Renal pelvis (tissue), 4 donors: Measurements from ENCODE around the gene EGLN1. TPM values are rescaled to one million over a fixed set of nuclear protein-coding genes. Genes with fewer than 3 reads are reported as not detected.

Source experiments
- DNase-seq: peaks from one replicate; pipeline ENCODE4 v3.0.0-alpha.2; 2013
- polyA plus RNA-seq, 3 donors: library from polyadenylated mRNA; unstranded; fragments of 120-200 nt; gene quantifications; one replicate each; pipeline ENCODE4 v1.2.1, GENCODE V29; 2013; ENCODE audit not compliant: insufficient read length in 3 of 3

Gene EGLN1
- polyA plus RNA-seq, 3 donors = 37.8 to 43.6 (median 38.9) TPM

DNA sequence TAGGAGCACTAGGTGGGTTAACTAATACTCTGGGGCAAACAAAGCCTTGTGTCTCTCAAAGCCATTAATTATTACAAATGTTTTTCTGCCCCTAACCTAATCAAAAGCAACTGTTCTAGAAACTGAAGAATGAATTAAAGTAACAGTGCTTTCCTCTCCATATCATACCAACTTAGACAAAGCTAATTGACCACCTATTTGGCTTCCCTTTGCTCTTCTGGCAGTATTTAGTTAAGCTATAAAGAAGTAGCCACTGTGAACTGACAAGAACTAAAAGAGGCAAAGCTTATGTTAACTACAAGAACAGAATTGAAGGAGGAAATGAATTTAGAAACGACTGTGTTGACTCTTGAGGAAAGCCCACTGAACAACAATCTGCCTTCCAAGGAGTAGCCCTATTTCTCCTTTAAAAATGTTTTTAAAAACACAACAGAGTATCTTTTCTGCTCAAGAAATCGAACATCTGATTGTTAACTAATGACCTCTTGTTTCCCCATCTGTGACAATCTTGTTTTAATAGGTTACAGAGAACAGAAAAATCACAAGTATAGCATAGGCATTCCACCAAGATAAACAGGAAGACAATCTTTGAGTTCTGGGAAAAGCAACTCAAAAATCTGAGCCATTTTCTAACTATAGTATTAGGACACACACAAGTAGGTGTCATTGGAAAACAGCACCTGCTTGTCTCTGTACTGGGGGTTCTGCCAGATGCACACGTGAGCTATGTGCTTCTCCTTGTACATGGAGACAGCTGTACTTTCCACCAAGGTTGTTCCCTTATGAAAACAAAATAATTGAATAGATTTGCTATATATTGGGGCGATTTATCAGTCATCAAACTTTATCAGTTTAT is 3.1 kb upstream of the EGLN1 start:
- DNase-seq = no peak

DNA sequence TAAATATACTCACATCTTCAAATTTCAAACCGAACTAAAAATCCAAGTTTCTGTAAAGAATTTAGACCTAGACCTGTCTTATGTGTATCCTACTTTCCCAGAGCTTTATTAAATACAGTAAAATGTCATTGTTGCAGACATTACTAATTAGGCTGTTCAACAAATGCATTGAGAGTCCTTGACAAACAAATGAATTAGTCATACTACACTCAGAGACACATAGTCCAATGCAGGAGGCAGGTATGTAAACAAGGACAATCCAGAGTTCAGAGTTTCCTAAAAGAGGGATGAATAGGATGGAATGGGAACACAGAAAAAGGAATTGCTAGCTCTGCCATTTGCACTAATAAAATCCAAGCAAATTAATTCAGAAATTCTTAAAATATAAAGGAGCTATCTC is 1.6 kb upstream of the EGLN1 start:
- DNase-seq = no peak

DNA sequence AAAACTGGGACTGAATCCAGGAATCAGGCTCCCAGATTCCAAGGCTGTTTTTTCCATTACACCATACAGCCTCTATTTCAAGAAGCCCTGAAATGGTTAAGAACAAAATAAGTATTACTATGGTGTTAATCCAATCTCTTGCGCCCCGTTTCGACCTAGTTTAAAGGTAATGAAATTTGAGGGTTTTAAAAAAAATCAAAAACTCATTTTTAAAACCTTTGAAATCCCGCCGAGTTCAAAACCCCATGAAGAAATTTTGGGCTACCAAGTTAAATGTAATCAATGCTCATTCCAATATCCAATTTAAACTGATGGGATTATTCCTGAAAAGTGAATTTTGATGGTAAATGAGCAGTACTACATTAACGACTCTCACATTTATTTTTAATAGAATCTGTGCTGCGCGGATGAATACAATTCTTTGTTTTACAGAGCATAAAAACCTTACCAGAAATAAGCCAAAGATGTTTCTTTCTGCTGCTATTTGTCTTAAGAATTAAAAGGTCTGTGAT is 767 bp upstream of the EGLN1 start:
- no peak for DNase-seq

DNA sequence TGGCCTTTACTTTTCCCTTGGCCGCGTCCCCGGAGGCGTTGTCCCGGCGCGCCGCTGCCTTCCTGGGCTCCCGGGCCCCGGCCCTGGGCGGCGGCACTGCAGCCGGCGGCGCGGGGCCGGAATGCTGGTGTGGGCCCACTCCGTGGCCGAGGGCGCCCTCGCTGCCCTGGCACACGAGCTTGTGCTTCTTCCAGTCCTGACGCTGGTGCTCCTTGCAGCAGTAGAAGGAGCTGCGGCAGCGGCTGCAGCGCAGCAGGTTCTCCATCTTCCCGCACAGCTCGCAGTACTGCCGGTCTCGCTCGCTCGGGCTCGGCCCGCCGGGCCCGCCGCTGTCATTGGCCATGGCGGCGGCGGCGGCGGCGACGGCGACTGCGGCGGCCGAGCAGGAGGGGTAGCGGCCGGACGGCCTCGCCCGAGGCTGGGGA is 529 bp downstream of the EGLN1 start:
- peak; percentile 42 for DNase-seq

DNA sequence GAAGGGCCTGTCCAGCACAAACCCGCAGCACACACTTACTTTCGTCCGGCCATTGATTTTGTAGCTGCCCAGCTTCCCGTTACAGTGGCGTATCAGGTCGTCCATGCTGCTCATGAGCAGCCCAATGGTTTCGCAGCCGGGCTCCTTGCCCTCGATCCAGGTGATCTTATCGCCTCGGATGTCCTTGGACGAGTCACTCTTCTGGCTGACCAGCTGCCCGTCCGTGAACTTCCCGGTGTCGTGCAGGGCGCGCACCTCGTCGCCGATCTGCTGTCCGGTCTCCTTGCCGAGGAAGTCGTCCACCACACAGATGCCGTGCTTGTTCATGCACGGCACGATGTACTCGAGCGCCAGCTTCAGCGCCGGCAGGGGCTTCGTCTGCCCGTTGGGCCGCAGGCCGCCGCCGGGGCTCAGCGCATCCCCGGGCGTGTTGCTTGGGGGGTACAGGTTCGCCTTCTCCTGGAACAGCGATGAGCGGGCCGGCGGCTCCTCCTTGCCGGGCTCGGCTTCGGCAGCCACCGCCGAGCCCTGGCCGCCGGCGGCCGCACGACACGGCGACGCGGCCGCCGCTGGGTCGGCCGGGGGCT is 1.0 kb downstream of the EGLN1 start:
- DNase-seq = peak; percentile 36

DNA sequence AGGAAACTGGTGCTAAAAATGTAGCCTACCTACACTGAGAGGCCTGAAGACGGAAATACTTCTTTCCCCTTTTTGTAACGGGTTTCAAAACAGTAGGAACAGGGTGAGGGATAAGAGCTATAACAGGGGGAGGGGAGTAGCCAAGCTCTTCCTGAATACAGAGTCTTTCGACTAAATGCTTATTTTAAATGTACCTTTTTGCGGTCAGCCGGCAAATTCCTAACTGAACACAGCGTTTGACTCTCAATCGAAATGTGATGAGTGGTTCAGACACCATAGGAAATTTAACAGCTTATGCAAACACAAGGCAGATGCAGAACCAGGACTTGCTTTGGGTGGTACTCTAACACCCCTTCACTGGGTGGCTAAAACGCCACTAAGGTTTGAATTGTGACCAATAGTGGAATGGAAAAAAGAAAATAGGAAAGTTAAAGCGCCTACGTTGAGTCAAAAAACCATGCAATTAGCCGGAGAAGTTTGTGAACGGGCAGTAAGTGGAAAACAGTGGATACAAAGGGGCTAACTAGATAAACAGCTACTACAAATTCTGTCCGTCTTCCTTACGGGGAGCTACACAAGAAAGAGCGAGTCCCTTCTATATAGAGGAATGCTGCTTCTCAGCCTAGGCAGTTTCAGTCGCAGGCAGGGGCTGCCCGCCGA is 1.7 kb downstream of the EGLN1 start:
- DNase-seq = no peak

DNA sequence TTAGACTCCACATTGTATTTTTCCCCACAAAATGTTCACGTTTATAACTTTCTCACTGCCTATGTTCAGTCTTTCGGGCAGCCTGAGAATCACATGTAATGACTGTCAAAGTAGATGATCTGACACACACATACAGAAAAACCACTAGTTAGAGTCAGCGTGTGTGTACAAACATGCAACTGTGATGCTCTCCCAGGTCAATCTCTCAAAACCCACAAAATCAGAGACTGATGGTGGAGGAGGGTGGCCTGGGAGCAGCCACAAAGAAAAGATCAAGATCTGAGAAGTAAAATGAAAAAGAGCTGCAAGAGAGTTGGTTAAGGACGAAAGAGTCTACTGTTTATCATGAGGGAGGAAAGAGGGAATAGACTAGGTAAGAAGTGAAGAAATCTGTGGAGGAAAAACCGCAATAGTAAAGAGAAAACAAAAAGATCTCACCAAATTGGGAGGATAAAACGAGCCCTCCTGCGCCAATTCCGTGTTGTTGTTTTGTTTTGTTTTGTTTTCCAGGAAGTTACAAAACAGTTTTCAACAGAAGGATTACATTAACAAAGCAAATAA is 2.3 kb downstream of the EGLN1 start:
- DNase-seq = no peak

DNA sequence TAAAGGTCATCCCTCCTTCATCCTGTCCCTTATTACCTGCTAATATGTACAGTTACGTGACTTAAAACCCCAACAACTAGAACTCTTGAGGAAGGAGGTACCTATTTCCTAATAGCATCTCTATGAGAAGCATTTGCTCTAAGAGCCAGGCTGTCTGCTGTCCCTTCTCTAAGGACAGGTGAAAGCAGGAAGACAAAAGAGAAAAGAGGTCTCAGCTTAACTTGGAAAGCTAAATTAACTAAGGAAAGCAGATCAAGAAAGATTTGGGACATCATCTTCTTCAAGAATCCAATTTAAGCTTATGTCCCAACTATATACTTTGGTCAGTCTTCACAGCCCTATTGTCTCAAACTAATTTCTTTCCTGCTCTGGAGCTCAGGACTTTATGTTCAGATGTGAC is 2.9 kb downstream of the EGLN1 start:
- no peak for DNase-seq

DNA sequence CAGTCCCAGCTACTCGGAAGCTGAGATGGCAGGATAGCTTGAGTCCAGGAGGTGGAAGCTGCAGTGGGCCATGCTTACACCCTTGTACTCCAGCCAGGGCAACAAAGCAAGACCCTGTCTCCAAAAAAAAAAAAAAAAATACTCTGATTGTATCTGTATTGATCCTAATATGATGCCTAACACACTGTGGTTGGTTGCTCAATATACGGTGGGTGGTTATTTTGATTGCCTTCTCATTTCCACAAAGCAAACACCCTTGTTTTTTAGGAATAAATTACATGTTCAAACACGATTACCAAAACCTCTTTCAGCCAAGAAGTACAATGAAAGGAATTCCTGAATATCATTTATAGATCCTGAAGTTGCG is 3.4 kb downstream of the EGLN1 start:
- no peak for DNase-seq

DNA sequence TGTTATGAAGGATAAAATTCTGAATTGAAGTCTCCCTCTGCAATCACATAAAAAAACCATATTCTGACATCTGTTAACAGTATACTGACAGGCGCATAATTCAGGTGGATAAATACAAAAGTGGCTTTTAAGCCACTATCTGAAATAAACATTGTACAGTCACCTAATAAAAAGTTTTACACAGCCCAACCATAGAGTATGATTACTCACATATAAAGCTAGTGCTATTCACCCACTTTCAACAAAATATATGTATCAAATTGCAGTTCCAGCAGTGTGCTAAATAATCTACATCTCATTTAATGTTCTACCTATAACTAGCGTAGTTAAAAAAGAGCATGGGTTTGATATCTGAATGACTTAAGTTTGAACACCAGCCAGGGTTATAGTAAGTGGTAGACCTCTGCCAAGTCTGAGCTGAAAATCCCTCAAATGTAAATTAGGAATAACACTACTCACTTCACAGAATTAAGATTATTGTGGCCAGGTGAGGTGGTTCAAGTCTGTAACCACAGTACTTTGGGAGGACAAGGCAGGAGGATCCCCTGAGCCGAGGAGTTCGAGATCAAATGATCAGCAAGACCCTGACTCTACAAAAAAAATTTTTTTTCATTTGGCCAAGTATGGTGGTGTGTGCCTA is 3.9 kb downstream of the EGLN1 start:
- no peak for DNase-seq

DNA sequence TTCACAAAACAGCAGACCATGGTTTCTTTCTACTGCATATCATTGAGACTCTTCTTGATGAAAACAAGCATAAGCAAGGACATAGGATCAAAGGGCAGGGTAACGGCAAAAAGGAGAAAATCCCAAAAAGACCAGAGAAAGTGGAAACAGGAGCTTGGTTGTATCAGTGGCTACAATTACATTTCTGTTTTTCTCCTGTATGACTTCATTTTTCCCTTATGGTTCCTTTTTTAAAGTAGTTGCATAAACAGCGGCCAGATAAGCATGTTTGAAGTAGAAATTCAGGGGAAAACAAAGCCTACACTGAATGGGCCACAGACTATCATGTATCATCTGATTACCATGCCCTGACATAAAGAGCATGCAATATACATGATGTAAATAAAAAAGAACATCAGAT is 4.6 kb downstream of the EGLN1 start:
- DNase-seq = no peak

DNA sequence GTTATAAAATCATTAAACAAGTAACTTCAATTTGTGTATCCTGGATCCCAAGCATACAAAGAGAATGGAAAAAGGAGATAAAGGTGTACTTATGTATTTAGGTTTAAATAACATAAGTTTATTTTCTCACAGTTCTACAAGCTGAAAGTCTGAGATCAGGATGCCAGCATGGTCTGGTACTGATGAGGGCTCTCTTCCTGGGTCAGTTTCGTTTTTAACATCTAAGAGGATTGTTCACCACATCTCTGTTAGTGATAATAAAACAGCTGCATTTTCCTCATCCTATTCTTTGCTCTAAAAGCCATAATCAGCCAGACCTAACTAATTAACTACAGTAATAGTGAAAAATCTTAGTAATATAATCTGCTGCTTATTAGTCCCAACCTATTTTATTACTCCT is 5.2 kb downstream of the EGLN1 start:
- no peak for DNase-seq

DNA sequence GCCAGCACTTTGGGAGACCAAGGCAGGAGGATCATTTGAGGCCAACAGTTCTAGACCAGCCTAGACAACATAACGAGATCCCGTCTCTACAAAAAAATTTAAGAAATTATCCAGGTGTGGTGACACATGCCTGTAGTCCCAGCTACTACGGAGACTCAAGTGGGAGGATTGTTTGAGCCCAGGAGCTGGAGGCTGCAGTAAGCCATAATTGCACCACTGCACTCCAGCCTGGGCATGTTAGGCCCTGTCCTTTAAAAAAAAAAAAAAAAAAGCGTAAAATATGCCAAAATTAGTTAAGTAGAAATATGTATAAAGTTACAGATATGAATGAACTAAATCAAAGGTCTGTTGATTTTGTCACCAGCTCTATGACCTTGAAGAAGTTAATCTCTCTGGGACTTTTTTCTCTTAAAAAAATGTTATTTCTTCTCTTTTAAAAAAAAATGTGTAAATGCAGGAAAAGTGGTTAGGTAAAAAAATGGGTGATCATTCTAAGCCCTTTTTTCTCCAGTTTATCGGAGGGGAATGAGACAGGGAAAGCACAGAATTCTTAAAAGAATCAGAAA is 7.0 kb downstream of the EGLN1 start:
- DNase-seq = no peak

DNA sequence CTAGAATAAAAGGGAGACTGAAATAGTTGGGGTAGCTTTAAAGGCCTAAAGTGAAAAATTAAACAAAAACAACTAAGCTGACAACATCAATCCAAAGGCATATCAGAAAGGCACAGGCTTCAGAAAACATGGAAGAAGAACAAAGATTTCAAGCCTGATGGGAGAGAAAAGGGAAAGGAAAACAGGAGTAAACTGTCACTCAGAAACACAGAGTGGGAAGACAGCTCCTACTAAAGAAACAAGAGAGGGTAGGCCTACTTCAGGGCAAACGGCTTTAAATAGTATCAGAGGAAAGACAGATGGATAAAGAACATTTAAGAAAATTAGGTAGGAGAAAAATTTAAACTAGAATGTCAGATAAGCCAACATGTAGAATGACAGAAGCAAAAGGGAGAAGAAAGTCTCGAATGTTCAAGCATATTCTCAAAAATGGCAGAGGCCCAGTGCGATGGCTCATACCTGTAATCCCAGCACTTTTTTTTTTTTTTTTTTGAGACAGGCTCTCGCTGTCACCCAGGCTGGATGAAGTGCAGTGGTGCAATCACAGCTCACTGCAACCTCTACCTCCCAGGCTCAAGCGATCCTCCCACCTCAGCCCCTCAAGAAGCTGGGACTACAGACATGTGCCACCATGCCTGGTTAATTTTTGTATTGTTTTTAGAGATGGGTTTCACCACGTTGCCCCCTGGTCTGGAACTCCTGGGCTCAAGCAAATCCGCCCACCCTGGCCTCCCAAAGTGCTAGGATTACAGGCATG is 7.6 kb downstream of the EGLN1 start:
- DNase-seq = no peak

DNA sequence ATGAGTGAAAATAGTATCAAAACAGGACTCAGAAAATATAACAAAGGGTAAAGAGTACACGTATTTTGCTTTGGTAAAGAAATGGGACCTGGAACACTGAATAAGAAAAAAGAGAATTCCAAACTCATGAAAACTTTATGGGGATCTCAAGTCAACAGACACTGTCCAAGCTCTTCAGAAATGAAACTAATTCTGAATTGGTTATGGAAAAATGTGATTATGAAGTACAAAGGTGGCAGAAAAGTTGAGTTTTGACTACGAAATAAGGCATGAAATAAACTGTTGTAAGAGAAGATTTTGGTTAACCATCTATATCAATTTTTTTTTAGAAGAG is 8.4 kb downstream of the EGLN1 start:
- no peak for DNase-seq

DNA sequence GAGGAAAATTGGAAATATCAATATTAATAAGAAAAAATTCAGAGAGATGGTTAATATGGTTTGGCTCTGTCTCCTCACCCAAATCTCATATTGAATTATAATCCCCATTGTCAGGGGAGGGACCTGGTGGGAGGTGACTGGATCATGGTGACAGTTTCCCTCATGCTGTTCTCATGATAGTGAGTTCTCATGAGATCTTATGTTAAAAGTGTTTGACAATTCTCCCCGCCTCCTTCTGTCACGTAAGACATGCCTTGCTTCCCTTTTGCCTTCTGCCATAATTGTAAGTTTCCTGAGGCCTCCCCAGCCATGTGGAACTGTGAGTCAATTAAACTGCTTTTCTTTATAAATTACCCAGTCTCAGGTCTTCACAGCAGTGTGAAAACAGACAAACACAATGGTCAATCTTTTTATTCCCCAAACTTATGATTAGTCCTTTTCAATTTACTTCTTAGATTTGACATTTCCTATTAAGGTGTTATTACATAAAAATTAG is 11.0 kb downstream of the EGLN1 start:
- DNase-seq = no peak

DNA sequence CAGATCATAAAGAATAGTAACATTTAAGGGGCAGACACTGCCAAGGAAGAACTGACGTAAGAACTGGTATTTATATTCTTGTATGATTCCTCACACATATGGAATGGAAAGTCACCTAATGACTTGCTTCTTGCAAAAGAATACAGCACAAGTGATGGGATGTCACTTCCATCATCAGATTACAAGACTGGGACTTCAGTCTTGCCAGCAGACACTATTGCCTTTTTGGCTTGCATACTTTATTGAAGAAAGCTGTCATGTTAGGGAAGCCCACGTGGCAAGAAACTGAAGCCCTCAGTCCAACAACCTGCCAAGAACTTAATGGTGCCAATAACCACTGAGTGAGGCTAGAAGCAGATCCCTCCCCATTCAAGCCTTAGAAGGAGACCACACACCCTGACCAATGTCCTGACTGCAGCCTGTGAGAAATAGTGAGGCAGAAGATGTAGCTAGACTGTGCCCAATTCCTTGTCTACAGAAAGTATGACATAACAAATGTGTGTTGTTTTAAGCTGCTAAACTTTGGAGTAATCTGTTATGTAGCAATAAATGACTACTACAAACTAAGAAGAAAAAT is 12.0 kb downstream of the EGLN1 start:
- DNase-seq = no peak

DNA sequence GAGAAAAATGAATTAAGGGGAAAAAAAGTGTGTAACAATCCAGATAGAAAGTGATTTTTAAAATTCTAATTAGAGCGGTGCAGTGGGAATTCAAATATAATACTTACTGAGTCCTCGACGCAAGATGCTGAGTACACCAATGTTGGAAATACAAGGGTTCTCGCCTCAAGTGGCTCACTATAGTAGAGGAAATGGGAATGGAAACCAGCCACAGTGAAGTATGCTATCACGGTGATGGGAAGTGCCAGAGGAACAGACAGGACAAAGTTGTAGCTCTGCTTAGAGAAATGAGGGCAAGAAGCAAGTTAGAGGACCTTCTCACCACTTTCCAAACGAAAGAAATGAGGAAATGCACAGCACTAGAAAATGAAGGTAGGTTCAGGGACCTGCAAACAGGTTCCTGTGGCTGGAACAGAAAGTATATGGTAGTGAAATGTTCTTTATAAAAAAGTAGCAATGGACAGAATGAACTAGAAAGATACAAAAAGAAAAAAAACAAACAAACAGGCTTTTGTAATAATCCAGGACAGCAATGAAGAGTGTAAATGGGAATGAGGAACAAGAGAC is 13.5 kb downstream of the EGLN1 start:
- no peak for DNase-seq

DNA sequence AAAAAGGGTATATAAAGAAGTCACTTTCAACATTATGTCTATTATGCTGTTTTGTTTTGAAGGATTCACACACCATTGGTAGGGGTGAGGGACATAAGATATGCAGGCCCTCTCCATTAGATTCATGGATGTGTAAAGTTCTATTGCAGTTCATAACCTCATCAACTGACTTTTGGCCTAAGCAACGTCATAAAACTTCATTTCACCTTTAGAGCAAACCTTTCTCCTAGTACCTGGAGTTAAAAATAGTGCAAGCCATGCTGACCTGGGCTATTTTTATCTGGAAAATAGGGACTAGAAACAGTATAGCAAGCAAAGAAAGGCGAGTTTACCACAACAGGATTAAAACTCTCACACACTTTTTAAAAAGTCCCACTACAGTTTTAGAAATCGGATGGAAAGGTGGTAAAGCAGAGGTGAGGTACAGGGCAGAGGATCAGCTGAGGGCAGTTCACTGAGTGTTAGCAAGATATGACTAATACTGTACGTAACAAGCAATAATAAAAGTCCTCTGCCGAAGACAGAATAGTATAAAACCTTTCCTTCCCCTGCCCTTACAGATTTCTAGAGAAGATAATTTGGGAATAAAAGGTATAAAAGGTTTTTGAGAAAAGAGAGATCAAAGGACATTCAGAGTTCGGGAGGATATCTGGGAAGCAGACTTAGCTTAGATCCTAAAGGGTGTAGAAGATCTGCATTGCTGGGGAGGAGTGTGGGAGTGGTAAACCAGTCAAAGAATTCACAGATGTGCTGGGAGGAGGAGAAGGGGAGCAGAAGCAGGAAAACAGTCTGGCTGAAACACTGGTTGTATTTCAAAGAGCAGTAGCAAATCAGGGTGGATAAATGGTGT is 14.3 kb downstream of the EGLN1 start:
- DNase-seq = no peak
